GM23338 (cell line): ENCODE data around the gene CD86. TPM values are rescaled to one million over a fixed set of nuclear protein-coding genes. Genes with fewer than 3 reads are reported as not detected.

ENCODE experiments used
- ATAC-seq: fragments of 200-7000 bp; cut with Tn5 transposase; 3 replicates; pipeline ENCODE4 v1.9.1; 2020
- DNase-seq: peaks from one replicate; pipeline ENCODE4 v3.0.0-alpha.2; 2015; ENCODE audit warnings: low spot score
- H2AFZ ChIP-seq: fragments of 200-600 bp; sonication (generic); 2 replicates; pipeline ENCODE4 v1.8.0; 2016; ENCODE audit warnings: antibody characterized with exemption, mild to moderate bottlenecking, moderate library complexity
- H3F3A ChIP-seq: fragments of 200-600 bp; sonication (generic); replicated peaks from 2 replicates; pipeline ENCODE4 v1.8.0; 2017; ENCODE audit warnings: antibody characterized with exemption, mixed run types, low read depth
- H3K27ac ChIP-seq: fragments of 200-600 bp; sonication (generic); 2 replicates; pipeline ENCODE4 v1.6.1; 2016; ENCODE audit warnings: low read depth
- H3K27me3 ChIP-seq: fragments of 200-600 bp; sonication (generic); 2 replicates; pipeline ENCODE4 v1.8.0; 2016; ENCODE audit warnings: mild to moderate bottlenecking, mixed run types, moderate library complexity; ENCODE audit not compliant: insufficient read depth
- H3K36me3 ChIP-seq: fragments of 200-600 bp; sonication (generic); 2 replicates; pipeline ENCODE4 v1.8.0; 2016; ENCODE audit warnings: mild to moderate bottlenecking; ENCODE audit not compliant: insufficient read depth
- H3K4me1 ChIP-seq: fragments of 200-600 bp; sonication (generic); 2 replicates; pipeline ENCODE4 v1.8.0; 2016; ENCODE audit warnings: mild to moderate bottlenecking, moderate library complexity; ENCODE audit not compliant: insufficient read depth
- H3K4me2 ChIP-seq: fragments of 200-600 bp; sonication (generic); 2 replicates; pipeline ENCODE4 v1.7.1; 2017; ENCODE audit warnings: mixed run types
- H3K4me3 ChIP-seq: fragments of 200-600 bp; sonication (generic); 2 replicates; pipeline ENCODE4 v1.6.1; 2016; ENCODE audit warnings: mixed run types
- H3K79me2 ChIP-seq: fragments of 200-600 bp; sonication (generic); replicated peaks from 2 replicates; pipeline ENCODE4 v1.8.0; 2017; ENCODE audit warnings: mild to moderate bottlenecking; ENCODE audit not compliant: insufficient read depth
- H3K9me2 ChIP-seq: fragments of 200-600 bp; sonication (generic); 2 replicates; pipeline ENCODE4 v1.8.0; 2017; ENCODE audit not compliant: insufficient read depth
- H4K20me1 ChIP-seq: fragments of 200-600 bp; sonication (generic); replicated peaks from 2 replicates; pipeline ENCODE4 v1.8.0; 2017; ENCODE audit warnings: mild to moderate bottlenecking; ENCODE audit not compliant: insufficient read depth
- H3K27ac Mint-ChIP-seq: 2 replicates; pipeline ENCODE4 v1.8.0; 2020; ENCODE audit warnings: inconsistent platforms, mild to moderate bottlenecking, moderate library complexity, mixed read lengths
- H3K27me3 Mint-ChIP-seq: 3 replicates; pipeline ENCODE4 v1.8.0; 2022; ENCODE audit warnings: low read depth, mild to moderate bottlenecking, moderate library complexity, mixed read lengths, inconsistent platforms; ENCODE audit not compliant: insufficient read depth, poor library complexity
- H3K36me3 Mint-ChIP-seq: 3 replicates; pipeline ENCODE4 v1.8.0; 2021; ENCODE audit warnings: low read depth, mild to moderate bottlenecking, inconsistent platforms, moderate library complexity, mixed read lengths
- H3K4me1 Mint-ChIP-seq: 3 replicates; pipeline ENCODE4 v1.8.0; 2020; ENCODE audit warnings: mild to moderate bottlenecking, inconsistent platforms, mixed read lengths
- H3K4me3 Mint-ChIP-seq: 3 replicates; pipeline ENCODE4 v1.8.0; 2021; ENCODE audit warnings: moderate library complexity, mild to moderate bottlenecking, inconsistent platforms, mixed read lengths
- H3K9me3 Mint-ChIP-seq: 3 replicates; pipeline ENCODE4 v1.8.0; 2020; ENCODE audit warnings: moderate library complexity, mild to moderate bottlenecking, inconsistent platforms, mixed read lengths
- JUNB ChIP-seq: IDR thresholded peaks from one replicate; pipeline ENCODE4 v1.6.1; 2016; ENCODE audit warnings: antibody characterized with exemption; ENCODE audit not compliant: unreplicated experiment
- NANOG ChIP-seq: IDR thresholded peaks from 2 replicates; pipeline ENCODE4 v1.6.1; 2016; ENCODE audit warnings: antibody characterized with exemption, borderline replicate concordance
- STAT1 ChIP-seq: IDR thresholded peaks from one replicate; pipeline ENCODE4 v1.6.1; 2016; ENCODE audit warnings: antibody characterized with exemption; ENCODE audit not compliant: unreplicated experiment
- polyA plus RNA-seq: library from polyadenylated mRNA; unstranded; fragments of >200 nt; fragmentation: Nextera tagmentation; extraction: Ambion mirVana; gene quantifications from 2 replicates; pipeline ENCODE4 v1.2.1, GENCODE V29; 2016
- total RNA-seq: library from RNA; depleted of rRNA; stranded (reverse); fragments of >200 nt; shearing (Covaris generic); gene quantifications from 2 replicates; pipeline ENCODE4 v1.2.3, GENCODE V29; 2014
- TF ChIP-seq, protein P1 (sequence below): IDR thresholded peaks from one replicate; pipeline ENCODE4 v1.6.1; 2018; ENCODE audit warnings: antibody characterized with exemption; ENCODE audit not compliant: unreplicated experiment
- TF ChIP-seq, protein P2 (sequence below): fragments of 250-450 bp; sonication (Bioruptor Pico); IDR thresholded peaks from 2 replicates; pipeline ENCODE4 v1.5.0; 2020; ENCODE audit warnings: mild to moderate bottlenecking, moderate library complexity
- TF ChIP-seq, protein P3 (sequence below): IDR thresholded peaks from 2 replicates; pipeline ENCODE4 v1.6.1; 2016; ENCODE audit warnings: antibody characterized with exemption

CD86 gene
- total and polyA plus RNA-seq, 2 experiments from 2014 or later, result 0.97 TPM; not detected in 1

DNA sequence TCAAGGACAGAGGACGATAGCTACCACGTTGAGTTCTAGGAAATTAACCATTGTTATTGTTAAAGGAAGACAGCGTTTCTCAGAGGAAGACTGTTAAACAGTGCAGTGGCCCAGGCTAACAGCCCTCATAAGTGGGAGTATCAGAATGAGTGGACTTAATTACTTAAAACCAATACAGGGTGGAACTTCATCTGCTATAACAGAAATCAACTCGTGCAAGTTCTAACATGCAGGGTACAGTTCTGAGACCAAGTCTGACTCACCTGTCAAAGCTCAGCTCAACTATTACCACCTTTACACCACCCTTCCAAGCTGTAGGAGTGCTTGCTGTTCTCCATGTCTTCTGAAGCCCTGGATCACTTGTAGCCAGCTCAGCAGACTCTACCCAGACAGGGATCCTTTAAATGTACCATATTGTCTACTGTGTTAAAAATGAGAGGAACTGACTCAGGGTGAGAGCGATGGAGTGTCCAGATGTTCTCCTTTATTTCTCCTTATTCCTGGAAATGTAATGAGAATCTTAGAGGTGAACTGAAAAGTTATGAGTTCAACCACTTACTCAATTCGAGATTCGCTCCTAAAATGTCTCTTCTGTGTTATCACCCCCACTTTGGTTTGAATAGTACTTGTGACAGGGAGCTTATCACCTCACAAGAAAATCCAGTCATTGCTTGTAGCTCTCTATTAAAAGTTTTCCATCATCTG is 26.5 kb downstream of the CD86 start:
- peaks cover 3% of the 10 kb centered on the region; the same call in 1 of the 3 replicates for H3K4me1 Mint-ChIP-seq
- TF ChIP-seq, protein P1, sequence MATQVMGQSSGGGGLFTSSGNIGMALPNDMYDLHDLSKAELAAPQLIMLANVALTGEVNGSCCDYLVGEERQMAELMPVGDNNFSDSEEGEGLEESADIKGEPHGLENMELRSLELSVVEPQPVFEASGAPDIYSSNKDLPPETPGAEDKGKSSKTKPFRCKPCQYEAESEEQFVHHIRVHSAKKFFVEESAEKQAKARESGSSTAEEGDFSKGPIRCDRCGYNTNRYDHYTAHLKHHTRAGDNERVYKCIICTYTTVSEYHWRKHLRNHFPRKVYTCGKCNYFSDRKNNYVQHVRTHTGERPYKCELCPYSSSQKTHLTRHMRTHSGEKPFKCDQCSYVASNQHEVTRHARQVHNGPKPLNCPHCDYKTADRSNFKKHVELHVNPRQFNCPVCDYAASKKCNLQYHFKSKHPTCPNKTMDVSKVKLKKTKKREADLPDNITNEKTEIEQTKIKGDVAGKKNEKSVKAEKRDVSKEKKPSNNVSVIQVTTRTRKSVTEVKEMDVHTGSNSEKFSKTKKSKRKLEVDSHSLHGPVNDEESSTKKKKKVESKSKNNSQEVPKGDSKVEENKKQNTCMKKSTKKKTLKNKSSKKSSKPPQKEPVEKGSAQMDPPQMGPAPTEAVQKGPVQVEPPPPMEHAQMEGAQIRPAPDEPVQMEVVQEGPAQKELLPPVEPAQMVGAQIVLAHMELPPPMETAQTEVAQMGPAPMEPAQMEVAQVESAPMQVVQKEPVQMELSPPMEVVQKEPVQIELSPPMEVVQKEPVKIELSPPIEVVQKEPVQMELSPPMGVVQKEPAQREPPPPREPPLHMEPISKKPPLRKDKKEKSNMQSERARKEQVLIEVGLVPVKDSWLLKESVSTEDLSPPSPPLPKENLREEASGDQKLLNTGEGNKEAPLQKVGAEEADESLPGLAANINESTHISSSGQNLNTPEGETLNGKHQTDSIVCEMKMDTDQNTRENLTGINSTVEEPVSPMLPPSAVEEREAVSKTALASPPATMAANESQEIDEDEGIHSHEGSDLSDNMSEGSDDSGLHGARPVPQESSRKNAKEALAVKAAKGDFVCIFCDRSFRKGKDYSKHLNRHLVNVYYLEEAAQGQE, result no peak
- TF ChIP-seq JUNB, result no peak
- Histone ChIP-seq H3K36me3 (no peaks in the 10 kb centered on the region), H3K9me2 (0 out of 2 replicates have a peak, but pooled peaks cover 3% of the 10 kb centered on the region), H3K79me2 (no peaks in the 10 kb centered on the region), H4K20me1 (no peaks in the 10 kb centered on the region), H3K4me2 (no peak overlapping the region), H3K27ac (no peak overlapping the region), H3K4me1 (no peaks in the 10 kb centered on the region), H2AFZ (no peak overlapping the region), H3K4me3 (no peak overlapping the region), H3K27me3 (no peaks in the 10 kb centered on the region), H3F3A (no peaks in the 10 kb centered on the region)
- ATAC-seq, result no peak
- peaks cover 10% of the 10 kb centered on the region for H3K27me3 Mint-ChIP-seq
- no peaks in the 10 kb centered on the region for H3K9me3 Mint-ChIP-seq
- H3K36me3 Mint-ChIP-seq, result no peaks in the 10 kb centered on the region
- no peak overlapping the region for H3K27ac Mint-ChIP-seq
- no peak overlapping the region for H3K4me3 Mint-ChIP-seq
- DNase-seq, result no peak

DNA sequence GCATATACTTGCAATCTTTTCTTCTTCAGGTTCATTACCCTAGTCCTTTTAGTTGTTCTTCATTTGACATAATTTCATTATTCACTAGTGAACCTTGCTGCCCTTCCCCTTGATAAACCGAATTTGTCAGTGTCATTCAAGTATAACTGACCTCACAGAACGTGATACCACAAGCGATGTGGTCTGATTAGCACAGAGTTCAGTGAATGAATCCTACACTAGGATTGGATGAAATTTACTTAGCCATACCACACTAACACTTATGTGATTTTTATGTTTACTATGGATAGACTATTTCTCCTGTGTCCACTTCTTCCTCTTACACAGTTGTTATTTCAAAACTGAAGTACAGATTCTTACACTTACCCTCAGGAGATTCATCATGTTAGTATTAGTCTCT is 27.2 kb downstream of the CD86 start:
- H3K36me3 Mint-ChIP-seq, result no peaks in the 10 kb centered on the region
- H3K27ac Mint-ChIP-seq, result no peak overlapping the region
- no peaks in the 10 kb centered on the region for H3K9me3 Mint-ChIP-seq
- no peaks in the 10 kb centered on the region for H3K27me3 ChIP-seq
- no peaks in the 10 kb centered on the region for H3K4me1 ChIP-seq
- H3F3A ChIP-seq, result no peaks in the 10 kb centered on the region
- DNase-seq (no peak), ATAC-seq (no peak)
- no peak overlapping the region for H3K27ac ChIP-seq
- peaks cover 10% of the 10 kb centered on the region for H3K27me3 Mint-ChIP-seq
- no peak overlapping the region for H3K4me3 Mint-ChIP-seq
- H3K36me3 ChIP-seq, result no peaks in the 10 kb centered on the region
- H3K4me2 ChIP-seq, result no peak overlapping the region
- 0 out of 2 replicates have a peak, but pooled peaks cover 3% of the 10 kb centered on the region for H3K9me2 ChIP-seq
- H3K4me3 ChIP-seq, result no peak overlapping the region
- no peaks in the 10 kb centered on the region for H4K20me1 ChIP-seq
- H2AFZ ChIP-seq, result no peak overlapping the region
- no peaks in the 10 kb centered on the region for H3K79me2 ChIP-seq
- peaks cover 3% of the 10 kb centered on the region; the same call in 1 of the 3 replicates for H3K4me1 Mint-ChIP-seq
- TF ChIP-seq, protein P2, sequence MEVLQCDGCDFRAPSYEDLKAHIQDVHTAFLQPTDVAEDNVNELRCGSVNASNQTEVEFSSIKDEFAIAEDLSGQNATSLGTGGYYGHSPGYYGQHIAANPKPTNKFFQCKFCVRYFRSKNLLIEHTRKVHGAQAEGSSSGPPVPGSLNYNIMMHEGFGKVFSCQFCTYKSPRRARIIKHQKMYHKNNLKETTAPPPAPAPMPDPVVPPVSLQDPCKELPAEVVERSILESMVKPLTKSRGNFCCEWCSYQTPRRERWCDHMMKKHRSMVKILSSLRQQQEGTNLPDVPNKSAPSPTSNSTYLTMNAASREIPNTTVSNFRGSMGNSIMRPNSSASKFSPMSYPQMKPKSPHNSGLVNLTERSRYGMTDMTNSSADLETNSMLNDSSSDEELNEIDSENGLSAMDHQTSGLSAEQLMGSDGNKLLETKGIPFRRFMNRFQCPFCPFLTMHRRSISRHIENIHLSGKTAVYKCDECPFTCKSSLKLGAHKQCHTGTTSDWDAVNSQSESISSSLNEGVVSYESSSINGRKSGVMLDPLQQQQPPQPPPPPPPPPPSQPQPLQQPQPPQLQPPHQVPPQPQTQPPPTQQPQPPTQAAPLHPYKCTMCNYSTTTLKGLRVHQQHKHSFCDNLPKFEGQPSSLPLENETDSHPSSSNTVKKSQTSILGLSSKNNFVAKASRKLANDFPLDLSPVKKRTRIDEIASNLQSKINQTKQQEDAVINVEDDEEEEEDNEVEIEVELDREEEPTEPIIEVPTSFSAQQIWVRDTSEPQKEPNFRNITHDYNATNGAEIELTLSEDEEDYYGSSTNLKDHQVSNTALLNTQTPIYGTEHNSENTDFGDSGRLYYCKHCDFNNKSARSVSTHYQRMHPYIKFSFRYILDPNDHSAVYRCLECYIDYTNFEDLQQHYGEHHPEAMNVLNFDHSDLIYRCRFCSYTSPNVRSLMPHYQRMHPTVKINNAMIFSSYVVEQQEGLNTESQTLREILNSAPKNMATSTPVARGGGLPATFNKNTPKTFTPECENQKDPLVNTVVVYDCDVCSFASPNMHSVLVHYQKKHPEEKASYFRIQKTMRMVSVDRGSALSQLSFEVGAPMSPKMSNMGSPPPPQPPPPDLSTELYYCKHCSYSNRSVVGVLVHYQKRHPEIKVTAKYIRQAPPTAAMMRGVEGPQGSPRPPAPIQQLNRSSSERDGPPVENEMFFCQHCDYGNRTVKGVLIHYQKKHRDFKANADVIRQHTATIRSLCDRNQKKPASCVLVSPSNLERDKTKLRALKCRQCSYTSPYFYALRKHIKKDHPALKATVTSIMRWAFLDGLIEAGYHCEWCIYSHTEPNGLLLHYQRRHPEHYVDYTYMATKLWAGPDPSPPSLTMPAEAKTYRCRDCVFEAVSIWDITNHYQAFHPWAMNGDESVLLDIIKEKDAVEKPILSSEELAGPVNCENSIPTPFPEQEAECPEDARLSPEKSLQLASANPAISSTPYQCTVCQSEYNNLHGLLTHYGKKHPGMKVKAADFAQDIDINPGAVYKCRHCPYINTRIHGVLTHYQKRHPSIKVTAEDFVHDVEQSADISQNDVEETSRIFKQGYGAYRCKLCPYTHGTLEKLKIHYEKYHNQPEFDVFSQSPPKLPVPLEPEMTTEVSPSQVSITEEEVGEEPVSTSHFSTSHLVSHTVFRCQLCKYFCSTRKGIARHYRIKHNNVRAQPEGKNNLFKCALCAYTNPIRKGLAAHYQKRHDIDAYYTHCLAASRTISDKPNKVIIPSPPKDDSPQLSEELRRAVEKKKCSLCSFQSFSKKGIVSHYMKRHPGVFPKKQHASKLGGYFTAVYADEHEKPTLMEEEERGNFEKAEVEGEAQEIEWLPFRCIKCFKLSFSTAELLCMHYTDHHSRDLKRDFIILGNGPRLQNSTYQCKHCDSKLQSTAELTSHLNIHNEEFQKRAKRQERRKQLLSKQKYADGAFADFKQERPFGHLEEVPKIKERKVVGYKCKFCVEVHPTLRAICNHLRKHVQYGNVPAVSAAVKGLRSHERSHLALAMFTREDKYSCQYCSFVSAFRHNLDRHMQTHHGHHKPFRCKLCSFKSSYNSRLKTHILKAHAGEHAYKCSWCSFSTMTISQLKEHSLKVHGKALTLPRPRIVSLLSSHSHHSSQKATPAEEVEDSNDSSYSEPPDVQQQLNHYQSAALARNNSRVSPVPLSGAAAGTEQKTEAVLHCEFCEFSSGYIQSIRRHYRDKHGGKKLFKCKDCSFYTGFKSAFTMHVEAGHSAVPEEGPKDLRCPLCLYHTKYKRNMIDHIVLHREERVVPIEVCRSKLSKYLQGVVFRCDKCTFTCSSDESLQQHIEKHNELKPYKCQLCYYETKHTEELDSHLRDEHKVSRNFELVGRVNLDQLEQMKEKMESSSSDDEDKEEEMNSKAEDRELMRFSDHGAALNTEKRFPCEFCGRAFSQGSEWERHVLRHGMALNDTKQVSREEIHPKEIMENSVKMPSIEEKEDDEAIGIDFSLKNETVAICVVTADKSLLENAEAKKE, result no peak
- TF ChIP-seq NANOG (no peak), STAT1 (no peak)
- TF ChIP-seq, protein P1, result no peak
- TF ChIP-seq, protein P3, sequence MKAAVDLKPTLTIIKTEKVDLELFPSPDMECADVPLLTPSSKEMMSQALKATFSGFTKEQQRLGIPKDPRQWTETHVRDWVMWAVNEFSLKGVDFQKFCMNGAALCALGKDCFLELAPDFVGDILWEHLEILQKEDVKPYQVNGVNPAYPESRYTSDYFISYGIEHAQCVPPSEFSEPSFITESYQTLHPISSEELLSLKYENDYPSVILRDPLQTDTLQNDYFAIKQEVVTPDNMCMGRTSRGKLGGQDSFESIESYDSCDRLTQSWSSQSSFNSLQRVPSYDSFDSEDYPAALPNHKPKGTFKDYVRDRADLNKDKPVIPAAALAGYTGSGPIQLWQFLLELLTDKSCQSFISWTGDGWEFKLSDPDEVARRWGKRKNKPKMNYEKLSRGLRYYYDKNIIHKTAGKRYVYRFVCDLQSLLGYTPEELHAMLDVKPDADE, result no peak
